Liver (tissue), 3 donors: Measurements from ENCODE around the gene SNX13.

ENCODE experiments used
- GABPA ChIP-seq, 2 donors: IDR thresholded peaks in 1 of 2; conservative IDR thresholded peaks in 1 of 2; 2 replicates each; pipeline ENCODE4 v1.6.1; 2016; ENCODE audit warnings: antibody characterized with exemption in 2 of 2, mild to moderate bottlenecking in 1 of 2, moderate library complexity in 1 of 2
- JUND ChIP-seq, 2 donors: IDR thresholded peaks; 2 replicates each; pipeline ENCODE4 v1.6.1; 2016; ENCODE audit warnings: antibody characterized with exemption in 2 of 2
- TAF1 ChIP-seq: conservative IDR thresholded peaks from 2 replicates; pipeline ENCODE4 v1.6.1; 2016; ENCODE audit warnings: antibody characterized with exemption, mild to moderate bottlenecking
- YY1 ChIP-seq: IDR thresholded peaks from 2 replicates; pipeline ENCODE4 v1.6.1; 2016; ENCODE audit warnings: antibody characterized with exemption, mild to moderate bottlenecking
- TF ChIP-seq, protein P1 (sequence below): fragments of 150-350 bp; IDR thresholded peaks from 2 replicates; pipeline ENCODE4 v1.5.1; 2017; ENCODE audit warnings: improper control_type of control experiment, low read depth, low read length; ENCODE audit not compliant: missing input control
- TF ChIP-seq, protein P2 (sequence below): IDR thresholded peaks from 2 replicates; pipeline ENCODE4 v1.6.1; 2016; ENCODE audit warnings: antibody characterized with exemption, mild to moderate bottlenecking
- TF ChIP-seq, protein P3 (sequence below): IDR thresholded peaks from 2 replicates; pipeline ENCODE4 v1.6.1; 2016; ENCODE audit warnings: antibody characterized with exemption
- TF ChIP-seq, protein P4 (sequence below): IDR thresholded peaks from 2 replicates; pipeline ENCODE4 v1.6.1; 2016; ENCODE audit warnings: antibody characterized with exemption
- donor health status: healthy.
- donor health status: healthy.

DNA sequence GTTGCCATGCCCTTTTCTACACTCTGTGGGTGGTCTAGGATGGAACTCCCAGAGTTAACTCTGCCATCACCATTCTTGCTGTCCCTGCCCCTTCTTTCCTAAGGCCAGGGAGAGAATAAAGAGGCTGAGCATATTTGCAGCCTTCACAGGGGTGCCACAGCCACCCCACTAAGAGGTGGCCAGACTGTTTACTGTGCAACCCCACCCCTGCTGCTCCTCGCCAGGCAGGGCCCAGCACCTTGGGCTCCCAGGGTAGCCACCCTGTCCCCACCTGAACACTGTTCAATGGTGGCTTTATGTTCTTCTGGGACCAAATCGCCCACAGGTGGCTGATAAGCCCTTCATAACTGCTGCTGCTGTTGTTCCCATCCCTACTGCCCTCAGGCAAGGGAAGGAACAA is 198.9 kb downstream of the SNX13 start:
- TF ChIP-seq, protein P1, sequence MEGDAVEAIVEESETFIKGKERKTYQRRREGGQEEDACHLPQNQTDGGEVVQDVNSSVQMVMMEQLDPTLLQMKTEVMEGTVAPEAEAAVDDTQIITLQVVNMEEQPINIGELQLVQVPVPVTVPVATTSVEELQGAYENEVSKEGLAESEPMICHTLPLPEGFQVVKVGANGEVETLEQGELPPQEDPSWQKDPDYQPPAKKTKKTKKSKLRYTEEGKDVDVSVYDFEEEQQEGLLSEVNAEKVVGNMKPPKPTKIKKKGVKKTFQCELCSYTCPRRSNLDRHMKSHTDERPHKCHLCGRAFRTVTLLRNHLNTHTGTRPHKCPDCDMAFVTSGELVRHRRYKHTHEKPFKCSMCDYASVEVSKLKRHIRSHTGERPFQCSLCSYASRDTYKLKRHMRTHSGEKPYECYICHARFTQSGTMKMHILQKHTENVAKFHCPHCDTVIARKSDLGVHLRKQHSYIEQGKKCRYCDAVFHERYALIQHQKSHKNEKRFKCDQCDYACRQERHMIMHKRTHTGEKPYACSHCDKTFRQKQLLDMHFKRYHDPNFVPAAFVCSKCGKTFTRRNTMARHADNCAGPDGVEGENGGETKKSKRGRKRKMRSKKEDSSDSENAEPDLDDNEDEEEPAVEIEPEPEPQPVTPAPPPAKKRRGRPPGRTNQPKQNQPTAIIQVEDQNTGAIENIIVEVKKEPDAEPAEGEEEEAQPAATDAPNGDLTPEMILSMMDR: no peak
- TF ChIP-seq TAF1 (no peak), JUND (IDR thresholded peaks at IDR 0.05) (no peak), GABPA (IDR thresholded peaks at IDR 0.05 in 1 of 2, conservative IDR thresholded peaks at IDR 0.05 in 1 of 2) (no peak), YY1 (no peak)
- TF ChIP-seq, protein P2, sequence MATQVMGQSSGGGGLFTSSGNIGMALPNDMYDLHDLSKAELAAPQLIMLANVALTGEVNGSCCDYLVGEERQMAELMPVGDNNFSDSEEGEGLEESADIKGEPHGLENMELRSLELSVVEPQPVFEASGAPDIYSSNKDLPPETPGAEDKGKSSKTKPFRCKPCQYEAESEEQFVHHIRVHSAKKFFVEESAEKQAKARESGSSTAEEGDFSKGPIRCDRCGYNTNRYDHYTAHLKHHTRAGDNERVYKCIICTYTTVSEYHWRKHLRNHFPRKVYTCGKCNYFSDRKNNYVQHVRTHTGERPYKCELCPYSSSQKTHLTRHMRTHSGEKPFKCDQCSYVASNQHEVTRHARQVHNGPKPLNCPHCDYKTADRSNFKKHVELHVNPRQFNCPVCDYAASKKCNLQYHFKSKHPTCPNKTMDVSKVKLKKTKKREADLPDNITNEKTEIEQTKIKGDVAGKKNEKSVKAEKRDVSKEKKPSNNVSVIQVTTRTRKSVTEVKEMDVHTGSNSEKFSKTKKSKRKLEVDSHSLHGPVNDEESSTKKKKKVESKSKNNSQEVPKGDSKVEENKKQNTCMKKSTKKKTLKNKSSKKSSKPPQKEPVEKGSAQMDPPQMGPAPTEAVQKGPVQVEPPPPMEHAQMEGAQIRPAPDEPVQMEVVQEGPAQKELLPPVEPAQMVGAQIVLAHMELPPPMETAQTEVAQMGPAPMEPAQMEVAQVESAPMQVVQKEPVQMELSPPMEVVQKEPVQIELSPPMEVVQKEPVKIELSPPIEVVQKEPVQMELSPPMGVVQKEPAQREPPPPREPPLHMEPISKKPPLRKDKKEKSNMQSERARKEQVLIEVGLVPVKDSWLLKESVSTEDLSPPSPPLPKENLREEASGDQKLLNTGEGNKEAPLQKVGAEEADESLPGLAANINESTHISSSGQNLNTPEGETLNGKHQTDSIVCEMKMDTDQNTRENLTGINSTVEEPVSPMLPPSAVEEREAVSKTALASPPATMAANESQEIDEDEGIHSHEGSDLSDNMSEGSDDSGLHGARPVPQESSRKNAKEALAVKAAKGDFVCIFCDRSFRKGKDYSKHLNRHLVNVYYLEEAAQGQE: no peak
- TF ChIP-seq, protein P3, sequence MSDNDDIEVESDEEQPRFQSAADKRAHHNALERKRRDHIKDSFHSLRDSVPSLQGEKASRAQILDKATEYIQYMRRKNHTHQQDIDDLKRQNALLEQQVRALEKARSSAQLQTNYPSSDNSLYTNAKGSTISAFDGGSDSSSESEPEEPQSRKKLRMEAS: no peak
- TF ChIP-seq, protein P4, sequence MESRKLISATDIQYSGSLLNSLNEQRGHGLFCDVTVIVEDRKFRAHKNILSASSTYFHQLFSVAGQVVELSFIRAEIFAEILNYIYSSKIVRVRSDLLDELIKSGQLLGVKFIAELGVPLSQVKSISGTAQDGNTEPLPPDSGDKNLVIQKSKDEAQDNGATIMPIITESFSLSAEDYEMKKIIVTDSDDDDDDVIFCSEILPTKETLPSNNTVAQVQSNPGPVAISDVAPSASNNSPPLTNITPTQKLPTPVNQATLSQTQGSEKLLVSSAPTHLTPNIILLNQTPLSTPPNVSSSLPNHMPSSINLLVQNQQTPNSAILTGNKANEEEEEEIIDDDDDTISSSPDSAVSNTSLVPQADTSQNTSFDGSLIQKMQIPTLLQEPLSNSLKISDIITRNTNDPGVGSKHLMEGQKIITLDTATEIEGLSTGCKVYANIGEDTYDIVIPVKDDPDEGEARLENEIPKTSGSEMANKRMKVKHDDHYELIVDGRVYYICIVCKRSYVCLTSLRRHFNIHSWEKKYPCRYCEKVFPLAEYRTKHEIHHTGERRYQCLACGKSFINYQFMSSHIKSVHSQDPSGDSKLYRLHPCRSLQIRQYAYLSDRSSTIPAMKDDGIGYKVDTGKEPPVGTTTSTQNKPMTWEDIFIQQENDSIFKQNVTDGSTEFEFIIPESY: no peak
